HG02840 (cell line): ENCODE results near the gene DPP3.
"Not testable (repeated sequence)": the region's sequence is repeated elsewhere in the genome, so short reads cannot be mapped to it uniquely, and the experiment has no call there.

Experiments used
- ATAC-seq: cut with Tn5 transposase; IDR thresholded peaks from one replicate; pipeline ENCODE4 v1.9.1; 2021; ENCODE audit warnings: mild to moderate bottlenecking, moderate library complexity, moderate number of reproducible peaks; ENCODE audit not compliant: unreplicated experiment, low FRiP score

DPP3 gene

DNA sequence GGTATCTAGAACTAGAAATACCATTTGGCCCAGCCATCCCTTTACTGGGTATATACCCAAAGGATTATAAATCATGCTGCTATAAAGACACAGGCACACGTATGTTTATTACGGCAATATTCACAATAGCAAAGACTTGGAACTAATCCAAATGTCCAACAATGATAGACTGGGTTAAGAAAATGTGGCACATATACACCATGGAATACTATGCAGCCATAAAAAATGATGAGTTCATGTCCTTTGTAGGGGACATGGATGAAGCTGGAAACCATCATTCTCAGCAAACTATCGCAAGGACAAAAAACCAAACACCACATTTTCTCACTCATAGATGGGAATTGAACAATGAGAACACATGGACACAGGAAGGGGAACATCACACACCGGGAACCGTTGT lies 16.1 kb upstream of the DPP3 start:
- not testable (repeated sequence) for ATAC-seq

DNA sequence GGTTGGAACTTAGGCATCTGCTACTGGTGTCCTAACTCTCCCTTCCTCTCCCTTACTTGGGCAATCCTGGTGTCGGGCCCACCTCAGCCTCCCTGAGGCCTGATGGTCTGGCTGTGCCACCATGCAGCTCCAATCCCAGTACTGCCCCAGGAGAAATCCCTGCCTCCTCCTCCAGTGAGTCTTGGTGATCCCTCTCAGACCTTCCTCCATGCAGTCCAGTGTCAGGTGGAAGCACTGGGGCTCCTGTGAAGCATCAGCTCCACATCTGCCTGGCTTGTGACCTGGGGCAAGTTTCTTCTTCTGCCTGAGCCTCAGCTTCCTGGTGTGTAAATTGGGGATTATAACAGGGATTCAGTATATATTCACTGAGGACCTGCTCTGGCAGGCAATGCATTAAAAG lies 15.3 kb upstream of the DPP3 start:
- no peak for ATAC-seq

DNA sequence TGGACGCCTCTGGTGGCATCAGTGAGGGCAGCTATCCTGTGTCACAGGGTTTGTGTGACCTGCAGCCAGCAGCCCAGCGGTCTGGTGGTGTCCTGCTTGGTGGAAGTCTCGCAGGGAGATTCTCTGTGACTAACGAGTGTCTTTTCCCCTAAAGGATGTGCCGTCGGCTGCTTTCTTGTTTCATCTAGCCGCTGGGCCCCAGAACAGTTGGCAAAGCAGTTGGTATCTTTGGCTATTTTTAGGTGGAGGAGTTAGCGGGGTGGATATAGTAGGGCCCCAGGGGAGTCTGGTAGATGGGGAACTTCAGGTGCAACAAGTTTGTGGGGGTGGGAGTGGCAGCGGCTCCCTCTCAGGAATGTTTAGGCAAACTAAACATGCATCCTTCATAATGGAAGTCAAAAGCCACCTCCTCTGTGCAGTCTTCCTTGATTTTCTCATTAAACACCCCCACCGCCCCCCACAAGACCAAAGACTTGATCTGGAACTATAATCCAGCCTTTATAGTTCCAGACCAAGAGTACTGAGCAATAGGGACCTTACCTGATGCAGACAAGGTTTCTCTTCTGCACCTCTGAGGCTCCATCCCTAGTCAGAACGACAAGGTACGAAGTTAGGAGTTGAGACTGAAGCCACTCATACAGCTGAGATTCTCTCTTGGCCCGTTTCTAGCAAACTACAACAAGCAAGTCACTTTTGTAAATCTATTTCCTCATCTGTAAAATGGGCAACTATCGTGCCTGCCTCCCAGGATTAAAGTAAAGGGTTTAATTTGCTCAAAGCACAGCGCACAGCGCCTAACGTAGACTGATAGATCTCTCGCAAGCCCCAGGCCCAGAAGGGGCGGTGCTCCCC lies 14.6 kb upstream of the DPP3 start:
- no peak for ATAC-seq

GRCh38 chr11:66466225-66467033 lies 13.8 kb upstream of the DPP3 start, which contains the start of gene PELI3:
PELI3 (plus strand) TSS chr11:66466905; CDS start chr11:66468129, 1,224 bp downstream.
- peak; percentile 75 for ATAC-seq

DNA sequence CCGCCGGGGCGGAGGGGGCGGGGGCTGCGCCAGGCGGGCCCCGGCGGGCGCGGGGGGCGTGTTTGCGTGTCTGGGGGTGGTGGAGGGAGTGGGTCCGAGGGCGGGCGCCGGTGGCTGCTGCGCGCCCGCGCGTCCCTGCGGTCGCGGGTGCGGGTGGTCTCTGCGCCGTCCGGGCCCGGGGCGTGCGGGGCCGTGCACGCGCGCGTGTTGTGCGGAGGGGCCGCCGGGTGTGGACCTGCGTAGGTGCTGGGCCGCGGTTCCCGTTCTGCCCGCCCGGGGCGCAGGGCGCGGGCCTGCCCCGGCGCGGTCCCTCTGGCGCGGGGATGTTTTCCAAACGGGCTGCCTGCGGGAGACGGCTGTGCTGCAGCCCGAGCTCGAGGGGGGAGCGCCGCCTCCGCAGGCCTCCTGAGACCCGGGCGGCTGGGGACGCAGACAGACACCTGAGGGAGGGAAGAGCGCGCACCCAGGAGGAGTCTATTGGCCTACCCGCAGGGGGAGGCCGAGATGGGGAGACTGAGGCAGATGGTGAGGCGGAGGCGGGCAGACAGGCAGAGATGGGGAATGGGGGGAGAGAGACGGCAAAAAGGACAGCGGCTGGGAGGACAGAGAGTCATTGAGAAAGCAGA lies 13.1 kb upstream of the DPP3 start:
- ATAC-seq: no peak

DNA sequence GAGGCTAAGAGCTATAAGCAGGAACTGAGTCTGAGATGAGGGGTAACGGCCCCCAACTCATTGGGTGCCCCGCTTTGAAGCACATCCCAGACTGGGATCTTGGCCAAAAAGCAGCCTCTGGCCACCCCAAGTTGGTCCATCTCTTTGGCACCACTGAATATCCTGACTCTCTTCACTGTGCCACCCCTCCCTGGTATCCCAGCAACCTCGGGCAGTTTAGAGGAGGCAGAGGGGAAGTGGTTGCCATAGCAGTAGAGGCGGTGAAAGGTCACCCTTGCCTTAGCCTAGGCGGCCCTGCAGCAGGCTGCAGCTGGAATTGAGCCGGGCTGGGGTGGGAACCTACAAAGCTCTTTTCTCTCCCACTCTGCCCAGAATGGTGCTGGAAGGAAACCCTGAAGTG lies 12.5 kb upstream of the DPP3 start:
- no peak for ATAC-seq

- ATAC-seq: no peak
Measured at GRCh38 chr11:66468691-66469090, 11.5 kb upstream of the DPP3 start.

DNA sequence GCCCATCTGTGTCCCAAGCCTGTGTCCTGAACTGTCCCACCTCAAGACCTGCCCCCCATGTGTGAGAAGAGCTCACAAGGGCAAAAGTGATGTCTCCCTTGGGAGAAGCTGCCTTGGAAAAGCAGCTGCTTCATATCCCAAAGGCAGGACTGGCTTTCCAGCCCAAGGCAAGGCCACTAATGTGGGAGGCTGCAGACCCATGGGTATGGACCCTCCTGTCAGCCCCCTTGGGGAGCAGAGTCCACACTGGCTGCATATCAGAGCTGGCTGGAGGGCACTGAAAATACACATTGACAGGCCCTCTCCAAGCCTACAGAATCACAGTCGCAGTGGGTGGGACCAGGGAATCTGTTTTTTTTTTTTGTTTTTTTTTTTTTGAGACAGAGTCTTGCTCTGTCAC lies 10.8 kb upstream of the DPP3 start:
- no peak for ATAC-seq

DNA sequence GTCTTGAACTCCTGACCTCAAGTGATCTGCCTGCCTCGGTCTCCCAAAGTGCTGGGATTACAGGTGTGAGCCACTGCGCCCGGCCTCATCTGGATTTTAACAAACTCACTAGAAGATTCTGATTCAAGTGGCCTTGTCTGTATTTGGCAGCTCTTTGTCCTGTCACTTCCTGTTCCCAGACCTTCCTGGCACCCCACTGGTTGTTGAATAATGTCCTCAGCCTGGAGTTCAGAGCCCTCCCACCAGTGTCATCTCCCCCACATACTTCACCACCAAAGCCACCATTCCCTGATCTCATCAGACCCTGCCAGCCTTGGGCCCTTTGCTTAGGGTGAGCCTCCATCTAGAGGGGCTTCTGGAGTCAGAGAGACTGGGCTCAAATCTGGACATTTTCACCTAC lies 10.2 kb upstream of the DPP3 start:
- no peak for ATAC-seq

GRCh38 chr11:66471142-66471541 lies 9.1 kb upstream of the DPP3 start:
- ATAC-seq: no peak

- ATAC-seq: no peak
Measured at GRCh38 chr11:66472054-66472453, 8.2 kb upstream of the DPP3 start.

DNA sequence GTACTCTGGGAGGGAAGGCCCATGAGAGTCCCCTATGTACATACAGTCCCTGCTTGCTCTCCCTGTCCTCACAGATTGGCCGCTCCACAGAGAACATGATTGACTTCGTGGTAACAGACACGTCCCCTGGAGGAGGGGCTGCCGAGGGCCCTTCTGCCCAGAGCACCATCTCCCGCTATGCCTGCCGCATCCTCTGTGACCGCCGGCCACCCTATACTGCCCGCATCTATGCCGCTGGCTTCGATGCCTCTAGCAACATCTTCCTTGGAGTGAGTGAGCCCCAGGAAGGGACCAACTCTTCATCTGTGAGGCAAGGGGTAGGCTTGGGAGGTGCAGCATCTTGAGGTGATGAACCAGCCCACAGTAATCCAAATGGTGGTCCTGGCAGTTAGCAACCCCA lies 7.1 kb upstream of the DPP3 start:
- ATAC-seq: no peak

DNA sequence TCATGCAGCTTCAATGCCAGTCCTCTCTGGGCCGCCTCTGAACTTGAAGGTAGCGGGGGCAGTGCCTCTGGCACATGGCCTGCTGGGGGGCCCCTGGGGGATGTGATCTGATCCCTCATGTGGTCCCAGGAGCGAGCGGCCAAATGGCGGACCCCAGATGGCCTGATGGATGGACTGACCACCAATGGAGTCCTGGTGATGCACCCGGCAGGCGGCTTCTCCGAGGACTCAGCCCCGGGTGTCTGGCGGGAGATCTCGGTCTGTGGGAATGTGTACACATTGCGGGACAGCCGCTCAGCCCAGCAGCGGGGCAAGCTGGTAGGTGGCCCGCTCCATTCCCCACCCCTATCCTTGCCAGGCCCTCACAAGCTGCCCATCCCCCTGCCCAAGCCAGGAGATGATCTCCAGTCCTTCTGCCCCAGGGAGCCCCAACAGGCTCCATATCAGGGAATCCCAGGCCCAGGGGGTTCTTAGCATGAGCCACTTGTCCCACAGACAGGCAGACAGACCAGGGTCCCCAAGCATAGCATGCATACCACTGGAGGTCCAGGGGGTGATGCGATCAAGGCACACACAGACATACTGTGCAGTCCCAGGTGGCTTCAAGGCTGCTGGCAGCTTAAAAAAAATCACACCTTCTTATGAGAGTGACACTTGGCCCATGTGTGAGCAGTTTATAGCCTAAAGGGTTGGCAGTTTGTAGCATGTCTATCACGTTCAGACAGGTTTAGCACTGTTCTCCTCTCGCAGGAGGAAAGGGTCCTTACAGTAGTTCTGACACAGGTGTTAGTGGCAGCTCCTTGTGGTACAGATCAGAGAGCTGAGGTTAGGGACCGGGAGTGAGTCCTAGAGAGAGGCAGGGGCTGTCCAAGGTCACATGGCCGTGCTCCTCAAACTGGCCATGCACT lies 6.4 kb upstream of the DPP3 start:
- ATAC-seq: no peak

DNA sequence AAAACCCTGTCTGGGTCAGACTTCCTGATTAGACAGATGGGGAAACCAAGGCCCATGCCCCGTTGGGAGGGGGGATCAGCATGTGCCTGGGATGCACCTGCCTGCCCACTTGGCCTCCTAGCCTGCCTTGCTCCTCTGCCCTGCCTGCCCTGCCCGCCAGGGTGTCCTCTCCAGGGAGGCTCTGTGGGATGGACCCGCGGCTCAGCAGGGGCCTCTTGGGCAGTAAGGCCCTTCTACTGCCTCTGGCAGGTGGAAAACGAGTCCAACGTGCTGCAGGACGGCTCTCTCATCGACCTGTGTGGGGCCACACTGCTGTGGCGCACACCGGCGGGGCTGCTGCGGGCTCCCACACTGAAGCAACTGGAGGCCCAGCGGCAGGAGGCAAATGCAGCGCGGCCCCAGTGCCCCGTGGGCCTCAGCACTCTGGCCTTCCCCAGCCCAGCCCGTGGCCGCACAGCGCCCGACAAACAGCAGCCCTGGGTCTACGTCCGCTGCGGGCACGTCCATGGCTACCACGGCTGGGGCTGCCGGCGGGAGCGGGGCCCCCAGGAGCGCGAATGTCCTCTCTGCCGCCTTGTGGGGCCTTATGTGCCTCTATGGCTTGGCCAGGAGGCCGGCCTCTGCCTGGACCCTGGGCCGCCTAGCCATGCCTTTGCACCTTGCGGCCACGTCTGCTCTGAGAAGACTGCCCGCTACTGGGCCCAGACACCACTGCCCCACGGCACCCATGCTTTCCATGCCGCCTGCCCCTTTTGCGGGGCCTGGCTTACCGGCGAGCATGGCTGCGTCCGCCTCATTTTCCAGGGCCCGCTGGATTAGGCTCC lies 4.7 kb upstream of the DPP3 start:
- ATAC-seq: no peak

DNA sequence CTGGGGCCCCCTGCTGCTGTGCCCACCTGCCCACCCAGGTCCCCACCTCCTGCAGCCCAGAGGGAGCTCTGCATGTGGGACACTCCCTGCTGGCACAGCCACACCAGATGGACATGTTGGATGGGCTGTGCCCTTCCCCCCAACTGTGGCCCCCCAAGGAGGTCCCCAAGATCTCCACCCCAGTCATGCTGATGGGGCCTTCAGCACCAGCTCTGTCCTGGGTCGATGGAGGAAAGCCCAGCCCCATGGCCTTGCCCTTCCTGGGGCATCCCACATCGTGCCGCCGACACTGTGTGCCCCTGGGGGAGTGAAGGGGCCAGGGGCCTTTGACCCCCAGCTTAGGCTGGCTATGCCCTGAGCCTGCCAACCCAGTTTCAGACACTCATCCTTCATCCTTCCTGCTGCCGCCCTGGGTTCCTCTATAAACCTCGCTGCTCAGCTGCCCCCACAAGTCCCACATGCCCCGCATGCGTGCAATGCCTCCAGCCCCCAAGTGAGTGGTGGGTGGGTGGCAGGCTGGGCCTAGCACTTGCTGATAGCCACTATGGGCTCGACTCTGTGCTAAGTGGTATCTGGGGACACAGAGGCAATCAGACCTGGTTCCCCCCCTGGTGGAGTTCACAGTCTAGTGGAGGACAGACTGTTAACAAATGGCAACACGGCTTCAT lies 3.9 kb upstream of the DPP3 start:
- no peak for ATAC-seq

- no peak for ATAC-seq
Measured at GRCh38 chr11:66476841-66477251, 3.4 kb upstream of the DPP3 start.

- no peak for ATAC-seq
Measured at GRCh38 chr11:66477263-66478201, 2.7 kb upstream of the DPP3 start.
